G401 (cell line): ENCODE data around the gene CALCOCO1. TPM values are rescaled to one million over a fixed set of nuclear protein-coding genes. Genes with fewer than 3 reads are reported as not detected.

Source experiments
- DNase-seq: peaks from one replicate; pipeline ENCODE4 v3.0.0-alpha.2; 2015; ENCODE audit warnings: low spot score
- in situ Hi-C: cut with HindIII; loops from 2 replicates; pipeline ENCODE4 v1.10.0; 2016; ENCODE audit warnings: low sequenced_read_pairs, mixed read lengths
- total RNA-seq: library from RNA; depleted of rRNA; stranded (reverse); fragments of >200 nt; shearing (Covaris generic); gene quantifications from 2 replicates; pipeline ENCODE4 v1.2.3, GENCODE V29; 2014; rRNA removed

The CALCOCO1 gene
- total RNA-seq, 1 experiment from 2014 or later, result 232 TPM

GRCh38 chr12:53677016-53677799, 50.0 kb downstream of the CALCOCO1 start:
- peak; percentile 43 for DNase-seq
- in situ Hi-C loops, result loop anchor here (10.0 kb wide), 1 partner anchor 52 kb away; the partner anchor contains the start of gene ATF7

- in situ Hi-C loops, result loop anchor here (10.0 kb wide), 1 partner anchor 52 kb away; the partner anchor contains the start of gene ATF7
- peak; percentile 60 for DNase-seq
Measured at GRCh38 chr12:53676656-53677015, 50.6 kb downstream of the CALCOCO1 start.

- DNase-seq, result peak; percentile 99
- in situ Hi-C loops, result loop anchor here (10.0 kb wide), 1 partner anchor 51 kb away; the partner anchor contains the start of gene ATF7
Measured at GRCh38 chr12:53675701-53676607, 51.3 kb downstream of the CALCOCO1 start, which contains the start of gene ATP5MC2. Gene ATP5MC2 (minus strand): TSS chr12:53676083. CDS start chr12:53672614, 3,469 bp downstream.

- in situ Hi-C loops, result loop anchor here (10.0 kb wide), 1 partner anchor 50 kb away; the partner anchor contains the start of gene ATF7
- no peak for DNase-seq
Measured at GRCh38 chr12:53674977-53675700, 52.1 kb downstream of the CALCOCO1 start.

GRCh38 chr12:53670971-53671370, 56.3 kb downstream of the CALCOCO1 start:
- in situ Hi-C loops, result loop anchor here (10.0 kb wide), 1 partner anchor 46 kb away; the partner anchor contains the start of gene ATF7
- no peak for DNase-seq

- in situ Hi-C loops, result loop anchor here (10.0 kb wide), 1 partner anchor 46 kb away; the partner anchor contains the start of gene ATF7
Measured at GRCh38 chr12:53670308-53670707, 56.9 kb downstream of the CALCOCO1 start.

GRCh38 chr12:53667080-53667479, 60.2 kb downstream of the CALCOCO1 start:
- in situ Hi-C loops, result no loop called here
- no peak for DNase-seq

More at GRCh38 chr12:53670308-53670707, 56.9 kb downstream of the CALCOCO1 start:
- no peak for DNase-seq

- DNase-seq, result no peak
- in situ Hi-C loops, result no loop called here
Measured at GRCh38 chr12:53664936-53665335, 62.3 kb downstream of the CALCOCO1 start.

GRCh38 chr12:53664191-53664590, 63.1 kb downstream of the CALCOCO1 start:
- in situ Hi-C loops, result no loop called here
- no peak for DNase-seq

GRCh38 chr12:53660041-53660440, 67.2 kb downstream of the CALCOCO1 start:
- DNase-seq, result no peak
- in situ Hi-C loops, result no loop called here

GRCh38 chr12:53659571-53659981, 67.7 kb downstream of the CALCOCO1 start:
- in situ Hi-C loops, result no loop called here

GRCh38 chr12:53659011-53659551, 68.2 kb downstream of the CALCOCO1 start:
- DNase-seq, result peak; percentile 45
- in situ Hi-C loops, result no loop called here

More at GRCh38 chr12:53659571-53659981, 67.7 kb downstream of the CALCOCO1 start:
- no peak for DNase-seq

Other genes with a start within 250 kb of the CALCOCO1 start
- gene MAP3K12, start 228.0 kb downstream of the CALCOCO1 start, total RNA-seq, result 29.5 and 32.8 TPM in 2 replicates
- 117 and 119 TPM in 2 replicates for gene TARBP2, start 226.2 kb downstream of the CALCOCO1 start, total RNA-seq
- gene NPFF, start 220.0 kb downstream of the CALCOCO1 start, total RNA-seq, result 10.7 TPM in 1 of 2 replicates, not detected in the other
- gene ATF7, start 101.1 kb downstream of the CALCOCO1 start, total RNA-seq, result 11.6 and 12.4 TPM in 2 replicates
- 219 and 225 TPM in 2 replicates for gene ATP5MC2, start 51.4 kb downstream of the CALCOCO1 start, total RNA-seq
- gene CISTR, start 24.5 kb upstream of the CALCOCO1 start, total RNA-seq, result not detected in 2 replicates
- gene HOXC13, start 211.4 kb upstream of the CALCOCO1 start, total RNA-seq, result 8.2 and 13.2 TPM in 2 replicates
- gene HOXC12, start 227.5 kb upstream of the CALCOCO1 start, total RNA-seq, result not detected in 2 replicates
- gene HOXC11, start 245.7 kb upstream of the CALCOCO1 start, total RNA-seq, result 2.1 and 2.3 TPM in 2 replicates
- gene HOTAIR, start 247.5 kb upstream of the CALCOCO1 start, total RNA-seq, result 4.1 and 15.0 TPM in 2 replicates